ENCODE measurements around the gene TAGAP. TPM values are rescaled to one million over a fixed set of nuclear protein-coding genes. Genes with fewer than 3 reads are reported as not detected.

The TAGAP gene
- polyA plus RNA-seq, 1 donor (not counting 4 experiments of a cell fraction or from before 2014, with no cell fraction given), result 0.08 TPM

GRCh38 chr6:159017757-159018559, 26.8 kb downstream of the TAGAP start:
- no peak overlapping the region for H3K4me3 ChIP-seq (ENCODE audit: control insufficient read depth in 2 of 3, extremely low read depth in 1 of 3, insufficient read depth in 2 of 3, low read depth in 1 of 3, low read length in 3 of 3)
- H3K4me1 ChIP-seq (ENCODE audit: control insufficient read depth, extremely low read depth, insufficient read depth, low read length), result no peaks in the 10 kb centered on the region
- no peaks in the 10 kb centered on the region for H4K20me1 ChIP-seq (ENCODE audit: control insufficient read depth, extremely low read depth, insufficient read depth, low read length)
- H3K27me3 ChIP-seq (ENCODE audit: control insufficient read depth, extremely low read depth, insufficient read depth, low read length), result no peaks in the 10 kb centered on the region
- H3K9ac ChIP-seq (ENCODE audit: control insufficient read depth, extremely low read depth, insufficient read depth, low read length), result no peak overlapping the region
- H3K27ac ChIP-seq (ENCODE audit: control insufficient read depth, insufficient read depth, low read length), result no peak overlapping the region
- H3K9me3 ChIP-seq (ENCODE audit: control insufficient read depth, low read depth, low read length), result no peaks in the 10 kb centered on the region
- TF ChIP-seq, protein P1, sequence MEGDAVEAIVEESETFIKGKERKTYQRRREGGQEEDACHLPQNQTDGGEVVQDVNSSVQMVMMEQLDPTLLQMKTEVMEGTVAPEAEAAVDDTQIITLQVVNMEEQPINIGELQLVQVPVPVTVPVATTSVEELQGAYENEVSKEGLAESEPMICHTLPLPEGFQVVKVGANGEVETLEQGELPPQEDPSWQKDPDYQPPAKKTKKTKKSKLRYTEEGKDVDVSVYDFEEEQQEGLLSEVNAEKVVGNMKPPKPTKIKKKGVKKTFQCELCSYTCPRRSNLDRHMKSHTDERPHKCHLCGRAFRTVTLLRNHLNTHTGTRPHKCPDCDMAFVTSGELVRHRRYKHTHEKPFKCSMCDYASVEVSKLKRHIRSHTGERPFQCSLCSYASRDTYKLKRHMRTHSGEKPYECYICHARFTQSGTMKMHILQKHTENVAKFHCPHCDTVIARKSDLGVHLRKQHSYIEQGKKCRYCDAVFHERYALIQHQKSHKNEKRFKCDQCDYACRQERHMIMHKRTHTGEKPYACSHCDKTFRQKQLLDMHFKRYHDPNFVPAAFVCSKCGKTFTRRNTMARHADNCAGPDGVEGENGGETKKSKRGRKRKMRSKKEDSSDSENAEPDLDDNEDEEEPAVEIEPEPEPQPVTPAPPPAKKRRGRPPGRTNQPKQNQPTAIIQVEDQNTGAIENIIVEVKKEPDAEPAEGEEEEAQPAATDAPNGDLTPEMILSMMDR (optimal IDR thresholded peaks at IDR 0.05 in 1 of 3, IDR thresholded peaks at IDR 0.05 in 1 of 3, conservative IDR thresholded peaks at IDR 0.05 in 1 of 3; ENCODE audit: extremely low read depth in 1 of 3, insufficient read depth in 2 of 3, low read length in 3 of 3), result no peak
- TF ChIP-seq EZH2 (IDR thresholded peaks at IDR 0.05; ENCODE audit: low read length), result no peak
- dilution Hi-C loops (cut with MboI; ENCODE audit: extremely low pct_ligation_motif_present, low sequenced_read_pairs), result no loop called here
- no peak for DNase-seq (ENCODE audit: low read depth, low spot score)
- no peaks in the 10 kb centered on the region for H3K9me1 ChIP-seq (ENCODE audit: control insufficient read depth, extremely low read depth, insufficient read depth, low read length)
- H3K79me2 ChIP-seq (ENCODE audit: control insufficient read depth, insufficient read depth, low read length), result no peaks in the 10 kb centered on the region
- H2AFZ ChIP-seq (ENCODE audit: control insufficient read depth, low read length), result no peak overlapping the region
- H3K36me3 ChIP-seq (ENCODE audit: control insufficient read depth in 2 of 2, extremely low read depth in 1 of 2, insufficient read depth in 2 of 2, low read length in 2 of 2), result no peaks in the 10 kb centered on the region
- no peak for FAIRE-seq
- H3K4me2 ChIP-seq (ENCODE audit: control insufficient read depth, extremely low read depth, insufficient read depth, low read depth, low read length), result no peak overlapping the region

- Histone ChIP-seq H3K9ac (ENCODE audit: control insufficient read depth, extremely low read depth, insufficient read depth, low read length) (no peak overlapping the region), H3K4me1 (ENCODE audit: control insufficient read depth, extremely low read depth, insufficient read depth, low read length) (peaks cover 6% of the 10 kb centered on the region), H3K36me3 (ENCODE audit: control insufficient read depth in 2 of 2, extremely low read depth in 1 of 2, insufficient read depth in 2 of 2, low read length in 2 of 2) (no peaks in the 10 kb centered on the region), H3K9me3 (ENCODE audit: control insufficient read depth, low read depth, low read length) (no peaks in the 10 kb centered on the region), H2AFZ (ENCODE audit: control insufficient read depth, low read length) (no peak overlapping the region), H3K27me3 (ENCODE audit: control insufficient read depth, extremely low read depth, insufficient read depth, low read length) (no peaks in the 10 kb centered on the region), H3K9me1 (ENCODE audit: control insufficient read depth, extremely low read depth, insufficient read depth, low read length) (no peaks in the 10 kb centered on the region), H4K20me1 (ENCODE audit: control insufficient read depth, extremely low read depth, insufficient read depth, low read length) (no peaks in the 10 kb centered on the region), H3K4me3 (ENCODE audit: control insufficient read depth in 2 of 3, extremely low read depth in 1 of 3, insufficient read depth in 2 of 3, low read depth in 1 of 3, low read length in 3 of 3) (no peak overlapping the region), H3K79me2 (ENCODE audit: control insufficient read depth, insufficient read depth, low read length) (no peaks in the 10 kb centered on the region), H3K27ac (ENCODE audit: control insufficient read depth, insufficient read depth, low read length) (no peak overlapping the region), H3K4me2 (ENCODE audit: control insufficient read depth, extremely low read depth, insufficient read depth, low read depth, low read length) (no peak overlapping the region)
- dilution Hi-C loops (cut with MboI; ENCODE audit: extremely low pct_ligation_motif_present, low sequenced_read_pairs), result no loop called here
- DNase-seq (ENCODE audit: low read depth, low spot score), result no peak
- FAIRE-seq, result no peak
- TF ChIP-seq, protein P1 (optimal IDR thresholded peaks at IDR 0.05 in 1 of 3, IDR thresholded peaks at IDR 0.05 in 1 of 3, conservative IDR thresholded peaks at IDR 0.05 in 1 of 3; ENCODE audit: extremely low read depth in 1 of 3, insufficient read depth in 2 of 3, low read length in 3 of 3), result no peak
- no peak for TF ChIP-seq EZH2 (IDR thresholded peaks at IDR 0.05; ENCODE audit: low read length)
Measured at GRCh38 chr6:159014406-159014805, 30.4 kb downstream of the TAGAP start.

All from keratinocyte (primary cell).